ENCODE measurements around the gene DYNLT2. TPM values are rescaled to one million over a fixed set of nuclear protein-coding genes. Genes with fewer than 3 reads are reported as not detected.

DYNLT2 gene
- total and polyA plus RNA-seq, 2 experiments from 2014 or later: 2.4 to 2.9 TPM

- Histone ChIP-seq H3K4me3 (no peak overlapping the region), H3K27ac (no peak overlapping the region), H3K4me1 (ENCODE audit: low read depth) (no peaks in the 10 kb centered on the region), H3K36me3 (no peaks in the 10 kb centered on the region), H3K9me3 (ENCODE audit: low read depth) (no peaks in the 10 kb centered on the region), H3K27me3 (no peaks in the 10 kb centered on the region)
- no peak for TF ChIP-seq CTCF (IDR thresholded peaks at IDR 0.05; ENCODE audit: low read depth, low read length)
- no peak for DNase-seq (ENCODE audit: low read depth in 1 of 2, low spot score in 1 of 2)
Observed at GRCh38 chr6:169786349-169786748, 35.0 kb upstream of the DYNLT2 start.

- Histone ChIP-seq H3K4me1 (ENCODE audit: low read depth) (no peaks in the 10 kb centered on the region), H3K4me3 (no peak overlapping the region), H3K27me3 (no peaks in the 10 kb centered on the region), H3K27ac (no peak overlapping the region), H3K9me3 (ENCODE audit: low read depth) (no peaks in the 10 kb centered on the region), H3K36me3 (no peaks in the 10 kb centered on the region)
- no peak for TF ChIP-seq CTCF (IDR thresholded peaks at IDR 0.05; ENCODE audit: low read depth, low read length)
- no peak for DNase-seq (ENCODE audit: low read depth in 1 of 2, low spot score in 1 of 2)
Observed at GRCh38 chr6:169785566-169785965, 34.2 kb upstream of the DYNLT2 start.

- Histone ChIP-seq H3K27me3 (no peaks in the 10 kb centered on the region), H3K9me3 (ENCODE audit: low read depth) (no peaks in the 10 kb centered on the region), H3K4me3 (no peak overlapping the region), H3K27ac (no peak overlapping the region), H3K4me1 (ENCODE audit: low read depth) (no peaks in the 10 kb centered on the region), H3K36me3 (no peaks in the 10 kb centered on the region)
- no peak for TF ChIP-seq CTCF (IDR thresholded peaks at IDR 0.05; ENCODE audit: low read depth, low read length)
- DNase-seq (ENCODE audit: low read depth in 1 of 2, low spot score in 1 of 2): no peak
Observed at GRCh38 chr6:169784821-169785340, 33.5 kb upstream of the DYNLT2 start.

- H3K4me3 ChIP-seq: no peak overlapping the region
- H3K27me3 ChIP-seq: no peaks in the 10 kb centered on the region
- no peak for DNase-seq (ENCODE audit: low read depth in 1 of 2, low spot score in 1 of 2)
- H3K36me3 ChIP-seq: no peaks in the 10 kb centered on the region
- H3K9me3 ChIP-seq (ENCODE audit: low read depth): no peaks in the 10 kb centered on the region
- no peak for TF ChIP-seq CTCF (IDR thresholded peaks at IDR 0.05; ENCODE audit: low read depth, low read length)
- no peaks in the 10 kb centered on the region for H3K4me1 ChIP-seq (ENCODE audit: low read depth)
- no peak overlapping the region for H3K27ac ChIP-seq
Observed at GRCh38 chr6:169783971-169784820, 32.8 kb upstream of the DYNLT2 start.

- no peak for TF ChIP-seq CTCF (IDR thresholded peaks at IDR 0.05; ENCODE audit: low read depth, low read length)
- no peak overlapping the region for H3K4me3 ChIP-seq
- H3K36me3 ChIP-seq: no peaks in the 10 kb centered on the region
- H3K9me3 ChIP-seq (ENCODE audit: low read depth): no peaks in the 10 kb centered on the region
- no peaks in the 10 kb centered on the region for H3K4me1 ChIP-seq (ENCODE audit: low read depth)
- no peaks in the 10 kb centered on the region for H3K27me3 ChIP-seq
- no peak overlapping the region for H3K27ac ChIP-seq
- no peak for DNase-seq (ENCODE audit: low read depth in 1 of 2, low spot score in 1 of 2)
Observed at GRCh38 chr6:169783401-169783800, 32.0 kb upstream of the DYNLT2 start.

All from cardiac muscle cell (in vitro differentiated cells and primary cell).